ENCODE results near the gene PLCD1. TPM values are rescaled to one million over a fixed set of nuclear protein-coding genes. Genes with fewer than 3 reads are reported as not detected.
A peak's percentile ranks its signal among the peaks of the same experiment; 100 is the strongest.

PLCD1 gene
- total RNA-seq, 1 donor from 2014 or later: 23.6 TPM

DNA sequence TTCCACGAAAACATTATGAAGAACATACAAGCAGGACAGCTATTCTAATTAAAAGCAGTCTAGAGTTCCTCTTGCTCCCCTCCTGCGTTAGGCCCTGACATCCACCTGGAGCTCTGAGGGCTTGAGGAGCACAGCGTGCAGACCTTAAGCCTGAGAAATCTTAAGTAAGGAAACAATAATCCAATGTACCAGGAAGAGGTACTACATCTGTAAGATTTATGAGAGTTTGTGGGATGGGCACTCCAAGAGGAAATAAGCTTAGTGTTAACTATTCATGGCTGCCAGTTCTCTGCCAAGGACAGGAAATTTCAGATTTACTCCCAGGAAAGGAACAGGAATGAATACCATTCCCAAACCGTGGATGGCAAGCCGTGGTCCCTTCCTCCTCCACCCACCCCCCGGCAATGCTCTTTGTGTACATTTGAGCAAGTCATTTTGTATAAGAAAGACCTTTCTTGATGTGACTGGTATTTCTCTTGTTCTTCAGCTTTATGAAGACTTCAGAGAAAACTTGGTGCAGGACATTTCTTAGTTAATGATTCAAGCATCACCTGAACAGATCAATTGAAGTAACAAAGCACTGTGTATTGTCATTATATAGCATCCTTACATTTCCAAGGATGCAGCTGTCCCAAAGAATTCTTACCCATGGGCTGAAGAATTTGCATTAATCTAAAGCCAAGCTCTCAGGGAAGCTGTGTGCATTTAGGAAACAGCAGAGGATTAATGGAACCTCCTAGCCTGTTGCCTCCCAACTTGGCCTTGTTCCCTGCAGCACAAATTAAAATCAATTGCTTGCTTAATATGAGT lies 67.6 kb downstream of the PLCD1 start:
- no peaks in the 10 kb centered on the region for H3K9me3 Mint-ChIP-seq (ENCODE audit: low read depth)
- no peak overlapping the region for H3K4me3 Mint-ChIP-seq (ENCODE audit: unreplicated experiment)
- peaks cover 4% of the 10 kb centered on the region for H3K36me3 Mint-ChIP-seq (ENCODE audit: low read depth)
- no peak for DNase-seq (ENCODE audit: low spot score)
- peaks cover 39% of the 10 kb centered on the region for H3K4me1 Mint-ChIP-seq (ENCODE audit: low read depth)
- no peaks in the 10 kb centered on the region for H3K27me3 Mint-ChIP-seq (ENCODE audit: low read depth)
- no peak for TF ChIP-seq CTCF (IDR thresholded peaks at IDR 0.05)
- peak overlapping the region; percentile 62 for H3K27ac Mint-ChIP-seq (ENCODE audit: unreplicated experiment)

DNA sequence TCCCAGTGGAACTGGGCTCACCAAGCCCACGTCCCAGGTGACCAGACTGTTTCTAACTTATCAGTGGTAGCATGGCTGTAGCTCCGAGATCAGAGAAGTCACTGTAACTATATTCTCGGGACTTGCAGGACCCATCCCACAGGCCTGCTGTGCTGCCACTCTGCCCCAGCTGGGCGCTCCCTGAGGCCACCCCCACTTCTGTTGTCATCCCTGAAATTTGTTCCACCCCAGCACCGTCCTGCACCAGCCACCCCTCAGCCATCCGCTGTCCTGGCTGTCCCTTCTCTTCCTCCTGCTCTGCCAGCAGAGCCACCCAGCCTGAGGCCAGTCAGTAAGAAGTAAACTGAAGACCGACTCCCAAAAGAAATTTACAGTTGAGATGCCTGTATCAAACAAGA lies 71.9 kb downstream of the PLCD1 start:
- TF ChIP-seq CTCF (IDR thresholded peaks at IDR 0.05): no peak
- DNase-seq (ENCODE audit: low spot score): no peak
- no peaks in the 10 kb centered on the region for H3K27me3 Mint-ChIP-seq (ENCODE audit: low read depth)
- peaks cover 37% of the 10 kb centered on the region for H3K4me1 Mint-ChIP-seq (ENCODE audit: low read depth)
- peak overlapping the region; percentile 84 for H3K27ac Mint-ChIP-seq (ENCODE audit: unreplicated experiment)
- peaks cover 1% of the 10 kb centered on the region for H3K9me3 Mint-ChIP-seq (ENCODE audit: low read depth)
- H3K4me3 Mint-ChIP-seq (ENCODE audit: unreplicated experiment): no peak overlapping the region
- peaks cover 5% of the 10 kb centered on the region for H3K36me3 Mint-ChIP-seq (ENCODE audit: low read depth)

Small RNA genes within 50 kb of the gene (microRNA-seq; reads per million reads assigned to microRNA genes)
- 21.6 reads per million, percentile 37 among the genes with 10 or more reads in this experiment for gene MIR26A1 (ENCODE audit: borderline number of aligned reads)

Other genes starting within 250 kb of the PLCD1 start
- gene CTDSPL, start 167.8 kb downstream of the PLCD1 start, total RNA-seq: 29.6 to 43.5 TPM (median 41.5 TPM) in 3 replicates
- gene VILL, start 38.9 kb downstream of the PLCD1 start, total RNA-seq: 1.7 to 2.6 TPM (median 1.7 TPM) in 3 replicates
- 0.17 to 0.29 TPM (median 0.18 TPM) in 3 replicates for gene DLEC1, start 9.6 kb upstream of the PLCD1 start, total RNA-seq
- gene ACAA1, start 107.5 kb upstream of the PLCD1 start, total RNA-seq: 47.5 to 55.2 TPM (median 48.6 TPM) in 3 replicates
- gene MYD88, start 109.0 kb upstream of the PLCD1 start, total RNA-seq: 9.3 to 23.7 TPM (median 22.4 TPM) in 3 replicates
- gene OXSR1, start 135.9 kb upstream of the PLCD1 start, total RNA-seq: 66.5 to 76.0 TPM (median 72.0 TPM) in 3 replicates
- gene SLC22A13, start 236.2 kb upstream of the PLCD1 start, total RNA-seq: 0.62 to 2.9 TPM (median 0.97 TPM) in 3 replicates